Osteoblast (primary cell): ENCODE results near the gene GSC2. TPM values are rescaled to one million over a fixed set of nuclear protein-coding genes. Genes with fewer than 3 reads are reported as not detected.

ENCODE experiments used
- DNase-seq: peaks from one replicate; pipeline ENCODE4 v3.0.0; 2011; ENCODE audit warnings: low spot score, mixed read lengths; ENCODE audit not compliant: insufficient read length; ENCODE audit errors: missing footprints
- H2AFZ ChIP-seq: 2 replicates; pipeline ENCODE4 v1.6.0; 2011; ENCODE audit warnings: mild to moderate bottlenecking, low read length
- H3K27ac ChIP-seq: 2 replicates; pipeline ENCODE4 v1.5.1; 2011; ENCODE audit warnings: mild to moderate bottlenecking, low read depth, low read length, moderate library complexity
- H3K27me3 ChIP-seq: 2 replicates; pipeline ENCODE4 v1.6.0; 2012; ENCODE audit warnings: mild to moderate bottlenecking, control low read depth, inconsistent platforms, low read length, moderate library complexity; ENCODE audit not compliant: insufficient read depth
- H3K36me3 ChIP-seq: 2 replicates; pipeline ENCODE4 v1.5.1; 2011; ENCODE audit warnings: mild to moderate bottlenecking, low read length, control low read depth, moderate library complexity; ENCODE audit not compliant: insufficient read depth
- H3K4me1 ChIP-seq: 2 replicates; pipeline ENCODE4 v1.5.1; 2011; ENCODE audit warnings: mild to moderate bottlenecking, low read length, control low read depth, moderate library complexity; ENCODE audit not compliant: insufficient read depth
- H3K4me2 ChIP-seq: 2 replicates; pipeline ENCODE4 v1.6.0; 2011; ENCODE audit warnings: mild to moderate bottlenecking, low read length; ENCODE audit not compliant: insufficient read depth
- H3K4me3 ChIP-seq: fragments of 200-600 bp; sonication (generic); 3 replicates; pipeline ENCODE4 v1.5.1; 2012; ENCODE audit warnings: mild to moderate bottlenecking, low read length, inconsistent platforms; ENCODE audit not compliant: insufficient read depth
- H3K79me2 ChIP-seq: 2 replicates; pipeline ENCODE4 v1.6.0; 2012; ENCODE audit warnings: mild to moderate bottlenecking, low read length, control low read depth, inconsistent platforms; ENCODE audit not compliant: insufficient read depth
- H3K9me3 ChIP-seq: 2 replicates; pipeline ENCODE4 v1.5.1; 2011; ENCODE audit warnings: low read depth, low read length, control low read depth
- H4K20me1 ChIP-seq: 2 replicates; pipeline ENCODE4 v1.6.0; 2012; ENCODE audit warnings: mild to moderate bottlenecking, low read length, control low read depth; ENCODE audit not compliant: insufficient read depth
- CTCF ChIP-seq: IDR thresholded peaks from 2 replicates; pipeline ENCODE4 v1.5.1; 2011; ENCODE audit warnings: mild to moderate bottlenecking, low read depth, low read length, moderate library complexity; ENCODE audit errors: extremely low read depth
- total RNA-seq: library from RNA; depleted of rRNA; stranded (reverse); fragments of >200 nt; gene quantifications from 2 replicates; pipeline ENCODE4 v1.2.3, GENCODE V29; 2012

Gene GSC2
- total RNA-seq, 1 donor, result not detected

GRCh38 chr22:19182472-19183157 is 32.5 kb upstream of the GSC2 start:
- Histone ChIP-seq H3K27ac (no peak overlapping the region), H4K20me1 (peaks cover 3% of the 10 kb centered on the region), H3K27me3 (no peaks in the 10 kb centered on the region), H3K4me1 (peaks cover 4% of the 10 kb centered on the region), H2AFZ (no peak overlapping the region), H3K36me3 (no peaks in the 10 kb centered on the region), H3K4me2 (no peak overlapping the region), H3K79me2 (peaks cover 7% of the 10 kb centered on the region), H3K9me3 (no peaks in the 10 kb centered on the region), H3K4me3 (no peak overlapping the region)
- TF ChIP-seq CTCF, result no peak
- peak; percentile 76 for DNase-seq

- no peak for TF ChIP-seq CTCF
Measured at GRCh38 chr22:19181786-19182471, 31.8 kb upstream of the GSC2 start.

GRCh38 chr22:19180740-19181410 is 30.8 kb upstream of the GSC2 start:
- no peak overlapping the region for H3K27ac ChIP-seq
- H3K27me3 ChIP-seq, result no peaks in the 10 kb centered on the region
- no peak overlapping the region for H3K4me2 ChIP-seq
- TF ChIP-seq CTCF, result no peak
- peaks cover 24% of the 10 kb centered on the region for H3K79me2 ChIP-seq
- H3K4me1 ChIP-seq, result peaks cover 4% of the 10 kb centered on the region
- H3K4me3 ChIP-seq, result no peak overlapping the region
- DNase-seq, result peak; percentile 68
- H3K36me3 ChIP-seq, result peaks cover 3% of the 10 kb centered on the region
- no peaks in the 10 kb centered on the region for H3K9me3 ChIP-seq
- H2AFZ ChIP-seq, result no peak overlapping the region
- H4K20me1 ChIP-seq, result peaks cover 11% of the 10 kb centered on the region

More at GRCh38 chr22:19181786-19182471, 31.8 kb upstream of the GSC2 start:
- Histone ChIP-seq H3K27ac (no peak overlapping the region), H3K36me3 (no peaks in the 10 kb centered on the region), H3K4me3 (no peak overlapping the region), H3K4me2 (no peak overlapping the region), H3K9me3 (no peaks in the 10 kb centered on the region), H3K79me2 (peaks cover 14% of the 10 kb centered on the region), H3K4me1 (peaks cover 4% of the 10 kb centered on the region), H3K27me3 (no peaks in the 10 kb centered on the region), H4K20me1 (peaks cover 6% of the 10 kb centered on the region), H2AFZ (no peak overlapping the region)
- peak; percentile 71 for DNase-seq

GRCh38 chr22:19180234-19180633 is 30.1 kb upstream of the GSC2 start:
- Histone ChIP-seq H4K20me1 (peaks cover 18% of the 10 kb centered on the region), H3K79me2 (peaks cover 30% of the 10 kb centered on the region), H3K4me1 (peaks cover 5% of the 10 kb centered on the region), H2AFZ (no peak overlapping the region), H3K4me2 (no peak overlapping the region), H3K36me3 (peaks cover 3% of the 10 kb centered on the region), H3K4me3 (no peak overlapping the region), H3K27me3 (no peaks in the 10 kb centered on the region), H3K27ac (no peak overlapping the region), H3K9me3 (no peaks in the 10 kb centered on the region)
- TF ChIP-seq CTCF, result no peak
- peak; percentile 62 for DNase-seq
